AG09319 (cell line): ENCODE results near the gene YPEL1.

Experiments used
- DNase-seq: peaks from one replicate; pipeline ENCODE4 v3.0.0-alpha.2; 2010; ENCODE audit warnings: low read depth; ENCODE audit errors: extremely low read depth
- CTCF ChIP-seq: IDR thresholded peaks from 2 replicates; pipeline ENCODE4 v1.5.1; 2011; ENCODE audit warnings: low read depth, mild to moderate bottlenecking, inconsistent platforms, low read length, moderate library complexity

Gene YPEL1

GRCh38 chr22:21686634-21687393 lies 48.8 kb downstream of the YPEL1 start:
- no peak for DNase-seq
- TF ChIP-seq CTCF: no peak

GRCh38 chr22:21686193-21686608 lies 49.4 kb downstream of the YPEL1 start:
- no peak for DNase-seq
- no peak for TF ChIP-seq CTCF

GRCh38 chr22:21685164-21685513 lies 50.5 kb downstream of the YPEL1 start:
- TF ChIP-seq CTCF: no peak
- no peak for DNase-seq

GRCh38 chr22:21684492-21685163 lies 51.0 kb downstream of the YPEL1 start:
- no peak for DNase-seq
- no peak for TF ChIP-seq CTCF

GRCh38 chr22:21683401-21683811 lies 52.2 kb downstream of the YPEL1 start:
- no peak for TF ChIP-seq CTCF
- DNase-seq: no peak

GRCh38 chr22:21682385-21683175 lies 53.0 kb downstream of the YPEL1 start:
- DNase-seq: no peak
- no peak for TF ChIP-seq CTCF
